Measurements from ENCODE around the gene FBXO48. TPM values are rescaled to one million over a fixed set of nuclear protein-coding genes. Genes with fewer than 3 reads are reported as not detected.

The FBXO48 gene
- total RNA-seq, 1 experiment from 2014 or later = 0.74 TPM

- CTCF ChIA-PET = no interaction called here
These were observed 47.3 kb upstream of the FBXO48 start for GRCh38 chr2:68514316-68514929.

GRCh38 chr2:68512966-68513365 lies 45.9 kb upstream of the FBXO48 start:
- BruUV-seq (replicated peaks) = no TSS peak
- no peak overlapping the region for H3K27ac ChIP-seq (ENCODE audit: low read length)
- no peak for TF ChIP-seq TCF7L2 (IDR thresholded peaks at IDR 0.05; ENCODE audit: low read depth, low read length)
- TF ChIP-seq SIN3A (IDR thresholded peaks at IDR 0.05; ENCODE audit: borderline replicate concordance, insufficient read depth, low read depth, low read length) = no peak
- no peak for TF ChIP-seq REST (IDR thresholded peaks at IDR 0.05; ENCODE audit: insufficient read depth in 1 of 2, low read depth in 2 of 2, low read length in 1 of 2)
- TF ChIP-seq CTCF (IDR thresholded peaks at IDR 0.05) = no peak
- TF ChIP-seq POLR2AphosphoS5 (IDR thresholded peaks at IDR 0.05; ENCODE audit: low read depth, low read length) = no peak
- no peaks in the 10 kb centered on the region for H3K36me3 ChIP-seq (ENCODE audit: control insufficient read depth, insufficient read depth, low read length)
- H3K4me3 ChIP-seq (ENCODE audit: low read depth in 2 of 2, low read length in 2 of 2) = no peak overlapping the region
- H3K4me1 ChIP-seq (ENCODE audit: control insufficient read depth, insufficient read depth, low read length) = no peaks in the 10 kb centered on the region
- H3K27me3 ChIP-seq (ENCODE audit: control insufficient read depth, insufficient read depth, low read length) = no peaks in the 10 kb centered on the region
- no peaks in the 10 kb centered on the region for H3K9me3 ChIP-seq (ENCODE audit: control insufficient read depth, insufficient read depth, low read depth, low read length)
- no peak for ATAC-seq
- in situ Hi-C loops (cut with HindIII; ENCODE audit: low pct_unique_long_range_greater_than_20kb, low sequenced_read_pairs) = no loop called here
- ChIA-PET CTCF (no interaction called here), POLR2A (no interaction called here)
- DNase-seq (ENCODE audit: low read depth, low spot score) = no peak
- intact Hi-C loops (cut with micrococcal nuclease; ENCODE audit: unreplicated experiment) = no loop called here

More at GRCh38 chr2:68514316-68514929, 47.3 kb upstream of the FBXO48 start:
- DNase-seq (ENCODE audit: low read depth, low spot score) (no peak), ATAC-seq (no peak)
- no peaks in the 10 kb centered on the region for H3K36me3 ChIP-seq (ENCODE audit: control insufficient read depth, insufficient read depth, low read length)
- H3K4me1 ChIP-seq (ENCODE audit: control insufficient read depth, insufficient read depth, low read length) = no peaks in the 10 kb centered on the region
- POLR2A ChIA-PET = no interaction called here
- H3K4me3 ChIP-seq (ENCODE audit: low read depth in 2 of 2, low read length in 2 of 2) = no peak overlapping the region
- H3K27ac ChIP-seq (ENCODE audit: low read length) = no peak overlapping the region
- no peaks in the 10 kb centered on the region for H3K9me3 ChIP-seq (ENCODE audit: control insufficient read depth, insufficient read depth, low read depth, low read length)
- intact Hi-C loops (cut with micrococcal nuclease; ENCODE audit: unreplicated experiment) (no loop called here), in situ Hi-C loops (cut with HindIII; ENCODE audit: low pct_unique_long_range_greater_than_20kb, low sequenced_read_pairs) (no loop called here)
- TF ChIP-seq SIN3A (IDR thresholded peaks at IDR 0.05; ENCODE audit: borderline replicate concordance, insufficient read depth, low read depth, low read length) = no peak
- no peaks in the 10 kb centered on the region for H3K27me3 ChIP-seq (ENCODE audit: control insufficient read depth, insufficient read depth, low read length)
- no TSS peak for BruUV-seq (replicated peaks)

GRCh38 chr2:68512326-68512725 lies 45.2 kb upstream of the FBXO48 start:
- no peaks in the 10 kb centered on the region for H3K4me1 ChIP-seq (ENCODE audit: control insufficient read depth, insufficient read depth, low read length)
- intact Hi-C loops (cut with micrococcal nuclease; ENCODE audit: unreplicated experiment) = no loop called here
- TF ChIP-seq REST (IDR thresholded peaks at IDR 0.05; ENCODE audit: insufficient read depth in 1 of 2, low read depth in 2 of 2, low read length in 1 of 2) (no peak), POLR2AphosphoS5 (IDR thresholded peaks at IDR 0.05; ENCODE audit: low read depth, low read length) (no peak), CTCF (IDR thresholded peaks at IDR 0.05) (no peak), TCF7L2 (IDR thresholded peaks at IDR 0.05; ENCODE audit: low read depth, low read length) (no peak), SIN3A (IDR thresholded peaks at IDR 0.05; ENCODE audit: borderline replicate concordance, insufficient read depth, low read depth, low read length) (no peak)
- no peaks in the 10 kb centered on the region; the same call in 1 of the 2 replicates for H3K36me3 ChIP-seq (ENCODE audit: control insufficient read depth, insufficient read depth, low read length)
- ChIA-PET CTCF (no interaction called here), POLR2A (no interaction called here)
- ATAC-seq = no peak
- H3K27ac ChIP-seq (ENCODE audit: low read length) = no peak overlapping the region
- DNase-seq (ENCODE audit: low read depth, low spot score) = no peak
- H3K9me3 ChIP-seq (ENCODE audit: control insufficient read depth, insufficient read depth, low read depth, low read length) = no peaks in the 10 kb centered on the region
- in situ Hi-C loops (cut with HindIII; ENCODE audit: low pct_unique_long_range_greater_than_20kb, low sequenced_read_pairs) = no loop called here
- BruUV-seq (replicated peaks) = no TSS peak
- no peaks in the 10 kb centered on the region for H3K27me3 ChIP-seq (ENCODE audit: control insufficient read depth, insufficient read depth, low read length)
- H3K4me3 ChIP-seq (ENCODE audit: low read depth in 2 of 2, low read length in 2 of 2) = no peak overlapping the region

Measured in Panc1 (cell line).